Mesenchymal stem cell (in vitro differentiated cells and primary cell): Measurements from ENCODE around the gene PRPF18.

Experiments
- DNase-seq: peaks from one replicate; pipeline ENCODE4 v3.0.0-alpha.2; 2013
- H2AFZ ChIP-seq: one replicate; pipeline ENCODE4 v1.6.1; 2013; ENCODE audit warnings: low read depth, mild to moderate bottlenecking, control low read depth, inconsistent platforms, low read length, moderate library complexity
- H2AK5ac ChIP-seq: 2 replicates; pipeline ENCODE4 v1.6.1; 2013; ENCODE audit warnings: low read length, moderate library complexity, mild to moderate bottlenecking, inconsistent platforms; ENCODE audit not compliant: severe bottlenecking
- H2BK120ac ChIP-seq: one replicate; pipeline ENCODE4 v1.6.1; 2013; ENCODE audit warnings: low read depth, mild to moderate bottlenecking, inconsistent platforms, low read length, moderate library complexity
- H2BK12ac ChIP-seq, 2 experiments: one replicate each; pipeline ENCODE4 v1.6.1; 2013; ENCODE audit warnings: inconsistent platforms in 2 of 2, low read length in 2 of 2, mild to moderate bottlenecking in 2 of 2, moderate library complexity in 2 of 2, control low read depth in 1 of 2
- H2BK15ac ChIP-seq: one replicate; pipeline ENCODE4 v1.6.1; 2013; ENCODE audit warnings: mild to moderate bottlenecking, low read depth, inconsistent platforms; ENCODE audit not compliant: poor library complexity, severe bottlenecking
- H2BK5ac ChIP-seq: 2 replicates; pipeline ENCODE4 v1.6.1; 2013; ENCODE audit warnings: low read depth, mild to moderate bottlenecking, low read length, control low read depth, inconsistent platforms; ENCODE audit not compliant: poor library complexity, severe bottlenecking
- H3K14ac ChIP-seq, 2 experiments: one replicate each; pipeline ENCODE4 v1.6.1; 2013; ENCODE audit warnings: inconsistent platforms in 2 of 2, low read length in 2 of 2, control low read depth in 1 of 2, mild to moderate bottlenecking in 1 of 2, moderate library complexity in 1 of 2
- H3K18ac ChIP-seq, 2 experiments: one replicate each; pipeline ENCODE4 v1.6.1; 2013; ENCODE audit warnings: inconsistent platforms in 2 of 2, low read length in 2 of 2, control low read depth in 1 of 2, low read depth in 1 of 2, mild to moderate bottlenecking in 1 of 2
- H3K23ac ChIP-seq, 2 experiments: one replicate each; pipeline ENCODE4 v1.6.1; 2013; ENCODE audit warnings: inconsistent platforms in 2 of 2, low read length in 2 of 2, mild to moderate bottlenecking in 2 of 2, moderate library complexity in 2 of 2, control low read depth in 1 of 2
- H3K27ac ChIP-seq: 2 replicates; pipeline ENCODE4 v1.5.1; 2013; ENCODE audit warnings: mild to moderate bottlenecking, moderate library complexity, low read length, control low read depth, inconsistent platforms; ENCODE audit not compliant: poor library complexity, severe bottlenecking
- H3K27me3 ChIP-seq, 2 experiments: 2 replicates each; pipeline versions ENCODE4 v1.6.1 to v1.7.0; 2013; ENCODE audit warnings: low read length in 2 of 2, mild to moderate bottlenecking in 2 of 2, moderate library complexity in 2 of 2, control low read depth in 1 of 2, inconsistent platforms in 1 of 2; ENCODE audit not compliant: control insufficient read depth in 1 of 2, insufficient read depth in 1 of 2
- H3K36me3 ChIP-seq, 2 experiments: 2 replicates each; pipeline versions ENCODE4 v1.6.1 to v1.7.0; 2013; ENCODE audit warnings: low read length in 2 of 2, control low read depth in 1 of 2, inconsistent platforms in 1 of 2, low read depth in 1 of 2, mild to moderate bottlenecking in 1 of 2; ENCODE audit not compliant: insufficient read depth in 2 of 2, control insufficient read depth in 1 of 2
- H3K4ac ChIP-seq, 2 experiments: one replicate each; pipeline ENCODE4 v1.6.1; 2013; ENCODE audit warnings: inconsistent platforms in 2 of 2, low read length in 2 of 2, mild to moderate bottlenecking in 2 of 2, moderate library complexity in 2 of 2, control low read depth in 1 of 2, low read depth in 1 of 2
- H3K4me1 ChIP-seq: 2 replicates; pipeline ENCODE4 v1.6.1; 2013; ENCODE audit warnings: low read depth, low read length, control low read depth; ENCODE audit not compliant: control insufficient read depth, insufficient read depth
- H3K4me2 ChIP-seq: 2 replicates; pipeline ENCODE4 v1.6.1; 2013; ENCODE audit warnings: low read length, mild to moderate bottlenecking, inconsistent platforms; ENCODE audit not compliant: poor library complexity, severe bottlenecking
- H3K4me3 ChIP-seq, 2 experiments: 2 replicates each; pipeline versions ENCODE4 v1.5.1 to v1.7.0; 2013; ENCODE audit warnings: low read length in 2 of 2, mild to moderate bottlenecking in 2 of 2, control low read depth in 1 of 2, low read depth in 1 of 2; ENCODE audit not compliant: insufficient read depth in 1 of 2
- H3K79me1 ChIP-seq: replicated peaks from 2 replicates; pipeline ENCODE4 v1.6.1; 2013; ENCODE audit warnings: mild to moderate bottlenecking, control low read depth, low read length, inconsistent platforms; ENCODE audit not compliant: poor library complexity, severe bottlenecking
- H3K9ac ChIP-seq: 2 replicates; pipeline ENCODE4 v1.7.0; 2013; ENCODE audit warnings: mild to moderate bottlenecking, low read length, moderate library complexity
- H3K9me3 ChIP-seq: 2 replicates; pipeline ENCODE4 v1.7.0; 2013; ENCODE audit warnings: mild to moderate bottlenecking, low read length; ENCODE audit not compliant: control insufficient read depth
- H4K8ac ChIP-seq: one replicate; pipeline ENCODE4 v1.6.1; 2013; ENCODE audit warnings: inconsistent platforms, mild to moderate bottlenecking, low read length, moderate library complexity
- H4K91ac ChIP-seq: one replicate; pipeline ENCODE4 v1.6.1; 2013; ENCODE audit warnings: mild to moderate bottlenecking, low read length, inconsistent platforms
- whole genome bisulfite sequencing: methylation state at CpG from one replicate; pipeline ENCODE4 v1.1.7; 2013; ENCODE audit warnings: mixed read lengths; 5-methylcytosine and 5-hydroxymethylcytosine counted together

The PRPF18 gene

GRCh38 chr10:13659887-13660550, 73.3 kb downstream of the PRPF18 start:
- no peak overlapping the region for H3K23ac ChIP-seq
- H3K9me3 ChIP-seq, result no peaks in the 10 kb centered on the region
- peak overlapping the region; percentile 49 for H3K9ac ChIP-seq
- peaks cover 19% of the 10 kb centered on the region for H3K79me1 ChIP-seq
- H2BK5ac ChIP-seq, result no peak overlapping the region
- H3K4ac ChIP-seq, result no peak overlapping the region
- H2BK120ac ChIP-seq, result no peak overlapping the region
- H4K91ac ChIP-seq, result no peak overlapping the region
- WGBS, result 38% methylated on average over 14 of the region's 19 CpGs
- H2AFZ ChIP-seq, result no peak overlapping the region
- no peak overlapping the region for H2BK12ac ChIP-seq
- peak overlapping the region in 1 of 2 experiments; percentile 6 for H3K18ac ChIP-seq
- no peaks in the 10 kb centered on the region for H3K27me3 ChIP-seq
- peaks cover 20% of the 10 kb centered on the region for H3K4me1 ChIP-seq
- peak; percentile 52 for DNase-seq
- H3K36me3 ChIP-seq, result peaks cover 66 to 84% of the 10 kb centered on the region in 2 experiments
- H2BK15ac ChIP-seq, result no peak overlapping the region
- no peak overlapping the region for H3K4me3 ChIP-seq
- H3K4me2 ChIP-seq, result no peak overlapping the region
- peak overlapping the region; percentile 1 for H2AK5ac ChIP-seq
- no peak overlapping the region for H3K14ac ChIP-seq
- no peak overlapping the region for H4K8ac ChIP-seq
- H3K27ac ChIP-seq, result peak overlapping the region; percentile 26

GRCh38 chr10:13660551-13660920, 73.8 kb downstream of the PRPF18 start:
- Histone ChIP-seq H3K23ac (no peak overlapping the region), H3K27me3 (no peaks in the 10 kb centered on the region), H2AK5ac (peak overlapping the region; percentile 1), H3K4me1 (peaks cover 22% of the 10 kb centered on the region), H3K36me3 (peaks cover 66 to 84% of the 10 kb centered on the region in 2 experiments), H3K9me3 (no peaks in the 10 kb centered on the region), H2BK120ac (no peak overlapping the region), H3K79me1 (peaks cover 17% of the 10 kb centered on the region), H2BK5ac (no peak overlapping the region), H2BK12ac (no peak overlapping the region), H3K4me3 (no peak overlapping the region), H4K91ac (no peak overlapping the region), H4K8ac (no peak overlapping the region), H3K4me2 (no peak overlapping the region), H3K4ac (no peak overlapping the region), H3K27ac (peak overlapping the region; percentile 26), H3K14ac (no peak overlapping the region), H3K9ac (peak overlapping the region; percentile 47), H2BK15ac (no peak overlapping the region), H2AFZ (no peak overlapping the region), H3K18ac (peak overlapping the region; percentile 6 to 14)
- 80% methylated on average over 7 of the region's 7 CpGs for WGBS
- no peak for DNase-seq

- H3K18ac ChIP-seq, result no peak overlapping the region
- no peak overlapping the region for H3K4me2 ChIP-seq
- H3K9ac ChIP-seq, result no peak overlapping the region
- no peak overlapping the region for H2BK12ac ChIP-seq
- H3K4me3 ChIP-seq, result no peak overlapping the region
- DNase-seq, result no peak
- WGBS, result 80% methylated on average over 8 of the region's 8 CpGs
- no peak overlapping the region for H4K8ac ChIP-seq
- no peak overlapping the region for H2AK5ac ChIP-seq
- no peak overlapping the region for H4K91ac ChIP-seq
- H3K4me1 ChIP-seq, result peaks cover 23% of the 10 kb centered on the region
- H2BK15ac ChIP-seq, result no peak overlapping the region
- H2AFZ ChIP-seq, result no peak overlapping the region
- H3K36me3 ChIP-seq, result peaks cover 69 to 84% of the 10 kb centered on the region in 2 experiments
- no peaks in the 10 kb centered on the region for H3K27me3 ChIP-seq
- no peak overlapping the region for H3K23ac ChIP-seq
- peaks cover 17% of the 10 kb centered on the region for H3K79me1 ChIP-seq
- H3K14ac ChIP-seq, result no peak overlapping the region
- H3K4ac ChIP-seq, result no peak overlapping the region
- no peaks in the 10 kb centered on the region for H3K9me3 ChIP-seq
- H2BK120ac ChIP-seq, result no peak overlapping the region
- no peak overlapping the region for H2BK5ac ChIP-seq
- H3K27ac ChIP-seq, result no peak overlapping the region
These were observed 74.5 kb downstream of the PRPF18 start for GRCh38 chr10:13661256-13661655.

- no peak overlapping the region for H2AK5ac ChIP-seq
- 98% methylated on average over 20 of the region's 20 CpGs for WGBS
- peaks cover 70 to 97% of the 10 kb centered on the region in 2 experiments for H3K36me3 ChIP-seq
- H2BK5ac ChIP-seq, result no peak overlapping the region
- DNase-seq, result no peak
- no peak overlapping the region for H3K9ac ChIP-seq
- H2BK120ac ChIP-seq, result no peak overlapping the region
- no peak overlapping the region for H2BK15ac ChIP-seq
- no peak overlapping the region for H3K18ac ChIP-seq
- H3K4me3 ChIP-seq, result no peak overlapping the region
- peaks cover 25% of the 10 kb centered on the region for H3K79me1 ChIP-seq
- no peaks in the 10 kb centered on the region for H3K9me3 ChIP-seq
- no peak overlapping the region for H3K23ac ChIP-seq
- H2BK12ac ChIP-seq, result no peak overlapping the region
- no peaks in the 10 kb centered on the region for H3K27me3 ChIP-seq
- H2AFZ ChIP-seq, result no peak overlapping the region
- H4K8ac ChIP-seq, result no peak overlapping the region
- H3K4ac ChIP-seq, result no peak overlapping the region
- no peak overlapping the region for H3K27ac ChIP-seq
- H3K4me1 ChIP-seq, result peaks cover 27% of the 10 kb centered on the region
- H3K14ac ChIP-seq, result no peak overlapping the region
- H4K91ac ChIP-seq, result no peak overlapping the region
- no peak overlapping the region for H3K4me2 ChIP-seq
These were observed 78.9 kb downstream of the PRPF18 start for GRCh38 chr10:13665516-13666262.
